Breast epithelium (tissue), 4 donors: Measurements from ENCODE around the gene ANKRD53. TPM values are rescaled to one million over a fixed set of nuclear protein-coding genes. Genes with fewer than 3 reads are reported as not detected.

Experiments used
- DNase-seq, 2 donors: peaks; one replicate each; pipeline ENCODE4 v3.0.0-alpha.2; 2019; ENCODE audit warnings: low spot score in 2 of 2
- H3K27ac ChIP-seq, 2 donors: fragments of 200-600 bp; sonication (generic) in 1 of 2; one replicate each; pipeline ENCODE4 v1.5.1; 2016 to 2019; ENCODE audit warnings: mild to moderate bottlenecking in 1 of 2
- H3K27me3 ChIP-seq, 2 donors: fragments of 200-600 bp; sonication (generic) in 1 of 2; one replicate each; pipeline versions ENCODE4 v1.5.1 to v1.6.0; 2017 to 2019; ENCODE audit warnings: control low read depth in 1 of 2, mild to moderate bottlenecking in 1 of 2
- H3K36me3 ChIP-seq: fragments of 200-600 bp; one replicate; pipeline ENCODE4 v1.5.1; 2019
- H3K4me1 ChIP-seq, 2 donors: fragments of 200-600 bp; sonication (generic); one replicate each; pipeline ENCODE4 v1.5.1; 2016 to 2019; ENCODE audit warnings: control low read depth in 1 of 2
- H3K4me3 ChIP-seq, 3 donors: fragments of 200-600 bp; sonication (generic); 1 replicate in 2 of 3; 2 replicates in 1 of 3; pipeline ENCODE4 v1.5.1; 2016 to 2019; ENCODE audit warnings: mild to moderate bottlenecking in 3 of 3, moderate library complexity in 2 of 3
- H3K9me3 ChIP-seq, 2 donors: fragments of 200-600 bp; sonication (generic) in 1 of 2; one replicate each; pipeline ENCODE4 v1.5.1; 2016 to 2019; ENCODE audit warnings: control low read depth in 1 of 2
- CTCF ChIP-seq, 3 donors: fragments of 450-650 bp; IDR thresholded peaks; one replicate each; pipeline ENCODE4 v1.5.1; 2016 to 2017; ENCODE audit warnings: antibody characterized with exemption in 3 of 3, mild to moderate bottlenecking in 3 of 3, moderate library complexity in 3 of 3
- POLR2A ChIP-seq: fragments of 450-650 bp; IDR thresholded peaks from one replicate; pipeline ENCODE4 v1.6.1; 2016; ENCODE audit warnings: antibody characterized with exemption, mild to moderate bottlenecking, moderate library complexity
- POLR2AphosphoS5 ChIP-seq, 3 donors: sonication (generic); formaldehyde crosslinking; IDR thresholded peaks; one replicate each; pipeline ENCODE4 v1.6.1; 2017; ENCODE audit warnings: antibody characterized with exemption in 3 of 3
- intact Hi-C: fragments of 100-400 bp; cut with DNase I; formaldehyde crosslinking; loops from one replicate; pipeline ENCODE4 v1.15.1; 2023; ENCODE audit warnings: low total_unique reads
- total RNA-seq, 3 donors: library from RNA; depleted of rRNA; stranded (reverse); fragments of >200 nt; gene quantifications; one replicate each; pipeline ENCODE4 v1.1.0, GENCODE V29; 2016

The ANKRD53 gene
- total RNA-seq, 3 donors from 2014 or later = 2.8 to 4.9 (median 3.2) TPM

GRCh38 chr2:70964133-70964532, 14.3 kb upstream of the ANKRD53 start:
- H3K9me3 ChIP-seq = no peaks in the 10 kb centered on the region
- H3K36me3 ChIP-seq = no peaks in the 10 kb centered on the region
- no peaks in the 10 kb centered on the region for H3K27me3 ChIP-seq
- no peak overlapping the region for H3K4me3 ChIP-seq
- no peaks in the 10 kb centered on the region for H3K4me1 ChIP-seq
- intact Hi-C loops = no loop called here
- H3K27ac ChIP-seq = no peak overlapping the region
- no peak for DNase-seq
- no peak for TF ChIP-seq POLR2A
- no peak for TF ChIP-seq CTCF (IDR thresholded peaks at IDR 0.05)
- TF ChIP-seq POLR2AphosphoS5 (IDR thresholded peaks at IDR 0.05) = no peak

GRCh38 chr2:70964596-70965386, 13.6 kb upstream of the ANKRD53 start:
- Histone ChIP-seq H3K4me3 (peak overlapping the region; percentile 44 to 68 (median 48)), H3K4me1 (no peaks in the 10 kb centered on the region), H3K9me3 (no peaks in the 10 kb centered on the region), H3K27ac (no peak overlapping the region), H3K36me3 (no peaks in the 10 kb centered on the region), H3K27me3 (no peaks in the 10 kb centered on the region)
- intact Hi-C loops = no loop called here
- peak; percentile 29 to 55 for DNase-seq
- TF ChIP-seq CTCF (IDR thresholded peaks at IDR 0.05) = peak; percentile 32 to 74 (median 54)
- no peak for TF ChIP-seq POLR2AphosphoS5 (IDR thresholded peaks at IDR 0.05)

GRCh38 chr2:70965506-70965905, 12.9 kb upstream of the ANKRD53 start:
- Histone ChIP-seq H3K36me3 (no peaks in the 10 kb centered on the region), H3K4me3 (peak overlapping the region in 2 of 3 donors; percentile 44 to 48), H3K27me3 (no peaks in the 10 kb centered on the region), H3K4me1 (no peaks in the 10 kb centered on the region), H3K9me3 (no peaks in the 10 kb centered on the region), H3K27ac (no peak overlapping the region)
- TF ChIP-seq POLR2AphosphoS5 (IDR thresholded peaks at IDR 0.05) (no peak), CTCF (IDR thresholded peaks at IDR 0.05) (no peak), POLR2A (no peak)
- DNase-seq = peak in 1 of 2 donors; percentile 15
- intact Hi-C loops = no loop called here

GRCh38 chr2:70966681-70967080, 11.7 kb upstream of the ANKRD53 start:
- Histone ChIP-seq H3K27ac (no peak overlapping the region), H3K9me3 (no peaks in the 10 kb centered on the region), H3K4me3 (no peak overlapping the region), H3K27me3 (no peaks in the 10 kb centered on the region), H3K36me3 (no peaks in the 10 kb centered on the region), H3K4me1 (no peaks in the 10 kb centered on the region)
- no peak for TF ChIP-seq CTCF (IDR thresholded peaks at IDR 0.05)
- no peak for TF ChIP-seq POLR2A
- TF ChIP-seq POLR2AphosphoS5 (IDR thresholded peaks at IDR 0.05) = no peak
- intact Hi-C loops = no loop called here
- no peak for DNase-seq

- Histone ChIP-seq H3K27ac (no peak overlapping the region), H3K36me3 (no peaks in the 10 kb centered on the region), H3K4me3 (no peak overlapping the region), H3K4me1 (no peaks in the 10 kb centered on the region), H3K9me3 (no peaks in the 10 kb centered on the region), H3K27me3 (no peaks in the 10 kb centered on the region)
- DNase-seq = no peak
- TF ChIP-seq POLR2A = no peak
- TF ChIP-seq POLR2AphosphoS5 (IDR thresholded peaks at IDR 0.05) = no peak
- TF ChIP-seq CTCF (IDR thresholded peaks at IDR 0.05) = no peak
- intact Hi-C loops = no loop called here
Measured at GRCh38 chr2:70967189-70967588, 11.2 kb upstream of the ANKRD53 start.
